PFSK-1 (cell line): ENCODE data around the gene TERB1.

ENCODE experiments used
- FOXP2 ChIP-seq: optimal IDR thresholded peaks from 2 replicates; pipeline ENCODE3; 2011; ENCODE audit warnings: borderline replicate concordance, control low read depth, inconsistent platforms; ENCODE audit not compliant: insufficient read depth; ENCODE audit errors: extremely low read length, extremely low read depth
- POLR2AphosphoS5 ChIP-seq: IDR thresholded peaks from 2 replicates; pipeline ENCODE4 v1.6.1; 2012; ENCODE audit warnings: low read depth, mild to moderate bottlenecking, control low read depth, low read length, moderate library complexity
- REST ChIP-seq, 2 experiments: IDR thresholded peaks; 2 replicates each; pipeline versions ENCODE4 v1.6.1 to v1.8.0; 2011 to 2012; ENCODE audit warnings: low read depth in 2 of 2, low read length in 2 of 2, control low read depth in 1 of 2, inconsistent platforms in 1 of 2, mild to moderate bottlenecking in 1 of 2, moderate library complexity in 1 of 2; ENCODE audit not compliant: insufficient read depth in 1 of 2
- SIN3A ChIP-seq: IDR thresholded peaks from 2 replicates; pipeline ENCODE4 v1.6.1; 2012; ENCODE audit warnings: mild to moderate bottlenecking, low read length, moderate library complexity, borderline replicate concordance; ENCODE audit not compliant: insufficient read depth
- TAF1 ChIP-seq: IDR thresholded peaks from 2 replicates; pipeline ENCODE4 v1.6.1; 2012; ENCODE audit warnings: low read length, control low read depth, borderline replicate concordance; ENCODE audit not compliant: insufficient read depth

TERB1 gene

GRCh38 chr16:66774981-66775380 lies 26.4 kb downstream of the TERB1 start:
- TF ChIP-seq REST (IDR thresholded peaks at IDR 0.05; ENCODE audit: insufficient read depth in 1 of 2, low read depth in 2 of 2, low read length in 2 of 2) (no peak), SIN3A (no peak), FOXP2 (no peak), POLR2AphosphoS5 (no peak), TAF1 (no peak)

GRCh38 chr16:66758086-66758485 lies 43.3 kb downstream of the TERB1 start:
- TF ChIP-seq SIN3A (no peak), REST (IDR thresholded peaks at IDR 0.05; ENCODE audit: insufficient read depth in 1 of 2, low read depth in 2 of 2, low read length in 2 of 2) (no peak), FOXP2 (no peak), POLR2AphosphoS5 (no peak), TAF1 (no peak)

GRCh38 chr16:66754819-66755218 lies 46.6 kb downstream of the TERB1 start:
- TF ChIP-seq FOXP2 (no peak), POLR2AphosphoS5 (no peak), REST (IDR thresholded peaks at IDR 0.05; ENCODE audit: insufficient read depth in 1 of 2, low read depth in 2 of 2, low read length in 2 of 2) (no peak)

- TF ChIP-seq SIN3A, result no peak
Measured at GRCh38 chr16:66754211-66754610, 47.2 kb downstream of the TERB1 start.

- no peak for TF ChIP-seq SIN3A
- no peak for TF ChIP-seq REST (IDR thresholded peaks at IDR 0.05; ENCODE audit: insufficient read depth in 1 of 2, low read depth in 2 of 2, low read length in 2 of 2)
- no peak for TF ChIP-seq FOXP2
- no peak for TF ChIP-seq POLR2AphosphoS5
- TF ChIP-seq TAF1, result no peak
Measured at GRCh38 chr16:66752958-66753357, 48.4 kb downstream of the TERB1 start.

- no peak for TF ChIP-seq FOXP2
Measured at GRCh38 chr16:66752379-66752778, 49.0 kb downstream of the TERB1 start.
